DOHH2 (cell line): ENCODE results near the gene SPATA12.
"Not testable (repeated sequence)": the region's sequence is repeated elsewhere in the genome, so short reads cannot be mapped to it uniquely, and the experiment has no call there.

Experiments
- H3F3A ChIP-seq: fragments of 200-600 bp; sonication (generic), shearing (Covaris generic); 2 replicates; pipeline ENCODE4 v1.6.0; 2016; ENCODE audit warnings: antibody characterized with exemption, mild to moderate bottlenecking; ENCODE audit not compliant: control insufficient read depth, insufficient read depth
- H3K27ac ChIP-seq: fragments of 200-600 bp; sonication (generic); 2 replicates; pipeline ENCODE4 v1.5.1; 2014; ENCODE audit warnings: low read depth, mild to moderate bottlenecking, low read length, moderate library complexity
- H3K27me3 ChIP-seq: fragments of 200-600 bp; sonication (generic); 2 replicates; pipeline ENCODE4 v1.6.1; 2014; ENCODE audit warnings: mild to moderate bottlenecking, low read length, mixed read lengths; ENCODE audit not compliant: control insufficient read depth
- H3K36me3 ChIP-seq: fragments of 200-600 bp; sonication (generic); 2 replicates; pipeline ENCODE4 v1.6.1; 2014; ENCODE audit warnings: mild to moderate bottlenecking, low read length, moderate library complexity, mixed read lengths; ENCODE audit not compliant: control insufficient read depth
- H3K4me1 ChIP-seq: fragments of 200-600 bp; sonication (generic); 2 replicates; pipeline ENCODE4 v1.6.1; 2014; ENCODE audit warnings: mild to moderate bottlenecking, low read length, mixed read lengths; ENCODE audit not compliant: control insufficient read depth
- H3K4me2 ChIP-seq: fragments of 200-600 bp; sonication (generic); 2 replicates; pipeline ENCODE4 v1.6.0; 2014; ENCODE audit warnings: mild to moderate bottlenecking, low read length, moderate library complexity
- H3K4me3 ChIP-seq: fragments of 200-600 bp; sonication (generic); 2 replicates; pipeline ENCODE4 v1.5.1; 2014; ENCODE audit warnings: mild to moderate bottlenecking, low read length, mixed read lengths
- H3K79me2 ChIP-seq: fragments of 200-600 bp; sonication (generic); 2 replicates; pipeline ENCODE4 v1.6.1; 2014; ENCODE audit warnings: mild to moderate bottlenecking, low read length, mixed read lengths; ENCODE audit not compliant: control insufficient read depth
- H3K9me2 ChIP-seq: fragments of 200-600 bp; sonication (generic); replicated peaks from 2 replicates; pipeline ENCODE4 v1.6.1; 2014; ENCODE audit warnings: mild to moderate bottlenecking, low read length, mixed read lengths; ENCODE audit not compliant: control insufficient read depth
- H3K9me3 ChIP-seq: fragments of 200-600 bp; sonication (generic); 2 replicates; pipeline ENCODE4 v1.6.1; 2014; ENCODE audit warnings: antibody characterized with exemption, low read length, mixed read lengths; ENCODE audit not compliant: control insufficient read depth, insufficient read depth
- H4K20me1 ChIP-seq: fragments of 200-600 bp; sonication (generic); 2 replicates; pipeline ENCODE4 v1.6.0; 2014; ENCODE audit warnings: low read depth, mild to moderate bottlenecking, antibody characterized with exemption, low read length, moderate library complexity; ENCODE audit not compliant: control insufficient read depth, insufficient read depth
- EZH2phosphoT487 ChIP-seq: fragments of 200-600 bp; sonication (generic); IDR thresholded peaks from 2 replicates; pipeline ENCODE4 v1.6.1; 2017; ENCODE audit warnings: borderline replicate concordance, mild to moderate bottlenecking, antibody characterized with exemption, low read length, moderate library complexity, mixed read lengths
- TF ChIP-seq, protein P1 (sequence below): fragments of 200-600 bp; sonication (generic); IDR thresholded peaks from one replicate; pipeline ENCODE4 v1.5.1; 2014; ENCODE audit warnings: antibody characterized with exemption, mild to moderate bottlenecking, low read depth, low read length; ENCODE audit not compliant: poor library complexity, severe bottlenecking

Gene SPATA12

DNA sequence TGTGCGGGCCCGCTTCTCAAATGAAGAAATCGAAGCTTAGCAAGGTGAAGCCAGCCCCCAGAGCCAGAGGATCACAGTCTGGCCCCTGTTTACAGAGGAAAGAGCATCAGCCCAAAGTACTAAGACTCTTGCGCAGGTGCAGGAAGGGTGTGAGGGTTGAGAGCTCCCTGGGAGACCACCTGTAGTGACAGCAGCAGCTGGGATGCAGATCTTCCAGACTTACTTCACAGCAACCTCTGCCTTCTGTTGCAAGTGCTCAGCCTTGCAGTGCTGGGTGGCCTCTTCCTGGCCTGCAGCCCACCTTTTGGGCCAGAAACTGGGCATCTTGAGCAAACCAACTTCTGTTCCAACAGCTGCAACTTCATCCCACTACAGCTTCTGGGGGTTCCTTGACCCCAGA lies 19.7 kb downstream of the SPATA12 start:
- H3K27ac ChIP-seq, result no peak overlapping the region
- peaks cover 10% of the 10 kb centered on the region for H3K4me1 ChIP-seq
- no peak overlapping the region for H3K4me3 ChIP-seq
- peaks cover 42% of the 10 kb centered on the region for H3K27me3 ChIP-seq
- no peaks in the 10 kb centered on the region for H4K20me1 ChIP-seq
- no peaks in the 10 kb centered on the region for H3K79me2 ChIP-seq
- H3F3A ChIP-seq, result no peaks in the 10 kb centered on the region
- no peak overlapping the region for H3K4me2 ChIP-seq
- H3K9me2 ChIP-seq, result no peaks in the 10 kb centered on the region
- H3K9me3 ChIP-seq, result no peaks in the 10 kb centered on the region
- no peak for TF ChIP-seq EZH2phosphoT487
- TF ChIP-seq, protein P1, sequence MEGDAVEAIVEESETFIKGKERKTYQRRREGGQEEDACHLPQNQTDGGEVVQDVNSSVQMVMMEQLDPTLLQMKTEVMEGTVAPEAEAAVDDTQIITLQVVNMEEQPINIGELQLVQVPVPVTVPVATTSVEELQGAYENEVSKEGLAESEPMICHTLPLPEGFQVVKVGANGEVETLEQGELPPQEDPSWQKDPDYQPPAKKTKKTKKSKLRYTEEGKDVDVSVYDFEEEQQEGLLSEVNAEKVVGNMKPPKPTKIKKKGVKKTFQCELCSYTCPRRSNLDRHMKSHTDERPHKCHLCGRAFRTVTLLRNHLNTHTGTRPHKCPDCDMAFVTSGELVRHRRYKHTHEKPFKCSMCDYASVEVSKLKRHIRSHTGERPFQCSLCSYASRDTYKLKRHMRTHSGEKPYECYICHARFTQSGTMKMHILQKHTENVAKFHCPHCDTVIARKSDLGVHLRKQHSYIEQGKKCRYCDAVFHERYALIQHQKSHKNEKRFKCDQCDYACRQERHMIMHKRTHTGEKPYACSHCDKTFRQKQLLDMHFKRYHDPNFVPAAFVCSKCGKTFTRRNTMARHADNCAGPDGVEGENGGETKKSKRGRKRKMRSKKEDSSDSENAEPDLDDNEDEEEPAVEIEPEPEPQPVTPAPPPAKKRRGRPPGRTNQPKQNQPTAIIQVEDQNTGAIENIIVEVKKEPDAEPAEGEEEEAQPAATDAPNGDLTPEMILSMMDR, result no peak
- H3K36me3 ChIP-seq, result no peaks in the 10 kb centered on the region

DNA sequence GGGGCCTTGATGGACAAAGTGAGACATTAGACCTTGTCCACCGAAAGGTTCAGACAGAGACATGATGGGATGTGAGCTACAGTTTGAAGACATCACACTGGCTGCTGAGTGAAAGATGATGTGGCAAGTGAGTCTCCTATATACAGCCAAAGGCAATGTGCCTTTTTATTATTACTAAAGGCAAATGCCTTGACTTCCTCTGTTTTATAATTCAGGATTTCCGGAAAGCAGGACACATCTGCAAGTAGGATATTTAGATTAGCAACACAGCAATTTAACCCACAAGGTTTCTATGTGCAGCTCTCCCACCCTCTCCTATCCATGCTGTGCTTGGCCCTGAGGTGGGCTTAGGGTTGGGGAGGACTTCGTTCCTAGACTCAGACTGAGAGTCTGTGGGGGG lies 20.7 kb downstream of the SPATA12 start:
- peaks cover 40% of the 10 kb centered on the region for H3K27me3 ChIP-seq
- no peaks in the 10 kb centered on the region for H3K36me3 ChIP-seq
- no peaks in the 10 kb centered on the region for H3F3A ChIP-seq
- H3K4me3 ChIP-seq, result no peak overlapping the region
- peaks cover 10% of the 10 kb centered on the region for H3K4me1 ChIP-seq
- TF ChIP-seq, protein P1, result no peak
- no peak for TF ChIP-seq EZH2phosphoT487
- no peaks in the 10 kb centered on the region for H3K9me2 ChIP-seq
- H3K79me2 ChIP-seq, result no peaks in the 10 kb centered on the region
- H3K27ac ChIP-seq, result no peak overlapping the region
- H4K20me1 ChIP-seq, result no peaks in the 10 kb centered on the region
- H3K4me2 ChIP-seq, result no peak overlapping the region
- no peaks in the 10 kb centered on the region for H3K9me3 ChIP-seq

DNA sequence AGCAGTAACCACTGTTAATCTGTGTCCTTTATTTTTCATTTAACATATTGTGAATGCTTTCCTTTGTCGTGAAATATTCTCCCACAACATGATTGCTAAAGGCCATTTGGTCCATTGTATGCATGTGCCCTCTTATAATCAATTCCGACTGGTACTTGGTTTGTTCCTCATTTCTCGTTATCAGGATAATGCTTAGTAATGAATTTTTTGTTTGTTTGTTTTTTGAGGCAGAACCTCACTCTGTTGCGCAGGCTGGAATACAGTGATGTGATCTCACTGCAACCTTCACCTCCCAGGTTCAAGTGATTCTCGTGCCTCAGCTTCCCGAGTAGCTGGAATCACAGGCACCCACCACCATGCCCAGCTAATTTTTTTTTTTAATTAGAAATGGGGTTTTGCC lies 22.0 kb downstream of the SPATA12 start:
- Histone ChIP-seq H3F3A (no peaks in the 10 kb centered on the region), H3K9me2 (no peaks in the 10 kb centered on the region), H3K4me1 (peaks cover 10% of the 10 kb centered on the region), H3K36me3 (no peaks in the 10 kb centered on the region), H3K27me3 (peaks cover 27% of the 10 kb centered on the region), H3K27ac (no peak overlapping the region), H3K4me2 (no peak overlapping the region), H4K20me1 (no peaks in the 10 kb centered on the region), H3K9me3 (no peaks in the 10 kb centered on the region), H3K79me2 (no peaks in the 10 kb centered on the region), H3K4me3 (no peak overlapping the region)
- TF ChIP-seq, protein P1, result no peak
- no peak for TF ChIP-seq EZH2phosphoT487

DNA sequence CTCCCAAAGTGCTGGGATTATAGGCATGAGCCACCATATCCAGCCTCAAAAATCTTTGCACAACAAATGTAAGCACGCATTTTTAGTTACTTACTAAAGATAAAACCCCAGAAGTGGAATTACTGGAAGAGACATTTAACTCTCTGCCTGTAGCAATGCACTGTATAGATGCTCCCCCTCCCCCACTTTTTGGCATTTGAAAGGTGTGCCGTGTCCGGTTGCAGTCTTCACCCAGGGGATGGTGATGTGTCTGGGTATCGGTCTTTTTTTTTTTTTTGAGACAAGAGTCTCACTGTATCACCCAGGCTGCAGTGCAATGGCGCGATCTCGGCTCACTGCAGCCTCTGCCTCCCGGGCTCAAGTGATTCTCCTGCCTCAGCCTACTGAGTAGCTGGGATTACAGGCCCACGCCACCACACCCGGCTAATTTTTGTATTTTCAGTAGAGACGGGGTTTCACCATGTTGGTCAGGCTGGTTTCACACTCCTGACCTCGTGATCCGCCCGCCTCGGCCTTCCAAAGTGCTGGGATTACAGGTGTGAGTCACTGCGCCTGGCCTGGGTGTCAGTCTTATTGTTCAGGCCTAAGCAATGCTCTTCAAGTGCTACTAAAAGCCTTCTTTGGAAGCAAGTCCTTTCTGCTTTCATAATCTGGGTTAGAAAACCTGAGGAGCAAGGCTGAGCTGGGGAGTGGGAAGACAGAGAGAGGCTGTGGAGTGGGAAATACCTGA lies 23.0 kb downstream of the SPATA12 start:
- not testable (repeated sequence) for H4K20me1 ChIP-seq, H3K27ac ChIP-seq, H3K9me2 ChIP-seq, H3K4me3 ChIP-seq, H3K9me3 ChIP-seq, H3F3A ChIP-seq, H3K4me2 ChIP-seq, H3K4me1 ChIP-seq, H3K36me3 ChIP-seq, H3K79me2 ChIP-seq
- H3K27me3 ChIP-seq, result peaks cover 18% of the 10 kb centered on the region
